Erythroblast (primary cell): ENCODE measurements around the gene KIRREL3.

ENCODE experiments used
- GATA1 ChIP-seq: IDR thresholded peaks from 2 replicates; pipeline ENCODE4 v1.6.1; 2011; ENCODE audit warnings: low read depth, mild to moderate bottlenecking, control low read depth, low read length, moderate library complexity
- POLR2A ChIP-seq: IDR thresholded peaks from 2 replicates; pipeline ENCODE4 v1.6.1; 2011; ENCODE audit warnings: mild to moderate bottlenecking, low read length

DNA sequence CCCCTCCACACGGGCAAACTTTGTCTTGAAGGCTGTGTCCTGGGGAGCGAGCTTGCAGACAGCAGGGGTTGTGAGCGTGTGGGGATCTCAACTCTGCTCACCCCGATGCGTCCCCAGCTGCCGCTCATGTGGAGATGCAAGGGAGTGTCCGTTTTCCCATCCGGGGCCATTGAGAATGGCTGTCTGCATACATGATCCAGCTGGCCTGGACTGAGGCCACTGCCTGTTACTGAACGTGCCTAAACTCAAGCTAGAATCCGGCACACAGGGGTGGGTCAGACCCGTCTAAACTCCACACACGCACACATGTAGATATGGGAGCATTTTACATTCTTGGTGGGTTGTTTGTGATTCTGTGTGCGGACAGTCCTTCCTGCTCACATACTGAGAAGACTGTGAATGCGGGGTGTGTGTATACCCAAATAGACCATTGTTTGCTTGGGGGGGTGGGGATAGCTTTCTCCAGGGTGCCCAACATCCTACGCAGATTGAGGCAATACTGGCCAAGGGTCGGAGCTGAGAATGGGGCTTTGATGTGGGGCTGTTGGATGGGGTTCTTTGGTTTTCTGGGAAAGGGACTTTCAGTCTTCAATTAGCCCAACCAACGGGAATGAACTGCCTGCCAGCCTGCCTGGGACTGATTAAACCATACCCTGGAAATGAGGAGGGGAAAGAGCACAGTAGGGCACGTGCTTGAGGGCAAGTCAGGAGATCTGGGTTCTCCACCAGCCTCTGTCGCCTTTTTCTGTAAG is 584.7 kb downstream of the KIRREL3 start:
- TF ChIP-seq POLR2A (no peak), GATA1 (no peak)
